Gastrocnemius medialis (tissue), 4 donors: Measurements from ENCODE around the gene DOCK4.

ENCODE experiments used
- POLR2A ChIP-seq, 2 donors: fragments of 450-650 bp; IDR thresholded peaks; one replicate each; pipeline ENCODE4 v1.6.1; 2017; ENCODE audit warnings: antibody characterized with exemption in 2 of 2, mild to moderate bottlenecking in 2 of 2, moderate library complexity in 2 of 2
- TF ChIP-seq, protein P1 (sequence below), 5 experiments: fragments of 450-650 bp in 3 of 5; fragments of 200-600 bp in 2 of 5; sonication (generic) in 2 of 5; IDR thresholded peaks in 4 of 5; conservative IDR thresholded peaks in 1 of 5; 1 replicate in 4 of 5; 2 replicates in 1 of 5; pipeline ENCODE4 v1.5.1; 2016 to 2019; ENCODE audit warnings: antibody characterized with exemption in 5 of 5, mild to moderate bottlenecking in 3 of 5, moderate library complexity in 3 of 5

DNA sequence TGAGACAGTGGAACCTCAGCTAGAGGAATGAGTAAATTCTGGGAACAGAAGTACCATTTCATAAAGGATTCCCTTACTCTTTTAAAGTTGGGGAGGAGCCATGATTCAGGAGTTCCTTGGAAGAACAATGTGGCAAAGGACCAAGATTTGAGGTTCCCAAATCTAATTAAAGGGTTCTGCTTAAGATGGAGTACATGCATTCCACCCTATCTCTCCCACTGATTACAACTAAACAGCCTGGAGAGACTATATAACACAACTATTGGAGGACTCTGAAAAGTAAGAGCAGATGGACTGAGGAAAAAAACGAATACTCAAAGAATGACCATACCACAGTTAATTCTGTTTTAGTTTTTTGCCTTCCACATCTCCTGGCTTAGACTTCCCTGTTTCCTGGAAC is 431.0 kb downstream of the DOCK4 start:
- TF ChIP-seq, protein P1, sequence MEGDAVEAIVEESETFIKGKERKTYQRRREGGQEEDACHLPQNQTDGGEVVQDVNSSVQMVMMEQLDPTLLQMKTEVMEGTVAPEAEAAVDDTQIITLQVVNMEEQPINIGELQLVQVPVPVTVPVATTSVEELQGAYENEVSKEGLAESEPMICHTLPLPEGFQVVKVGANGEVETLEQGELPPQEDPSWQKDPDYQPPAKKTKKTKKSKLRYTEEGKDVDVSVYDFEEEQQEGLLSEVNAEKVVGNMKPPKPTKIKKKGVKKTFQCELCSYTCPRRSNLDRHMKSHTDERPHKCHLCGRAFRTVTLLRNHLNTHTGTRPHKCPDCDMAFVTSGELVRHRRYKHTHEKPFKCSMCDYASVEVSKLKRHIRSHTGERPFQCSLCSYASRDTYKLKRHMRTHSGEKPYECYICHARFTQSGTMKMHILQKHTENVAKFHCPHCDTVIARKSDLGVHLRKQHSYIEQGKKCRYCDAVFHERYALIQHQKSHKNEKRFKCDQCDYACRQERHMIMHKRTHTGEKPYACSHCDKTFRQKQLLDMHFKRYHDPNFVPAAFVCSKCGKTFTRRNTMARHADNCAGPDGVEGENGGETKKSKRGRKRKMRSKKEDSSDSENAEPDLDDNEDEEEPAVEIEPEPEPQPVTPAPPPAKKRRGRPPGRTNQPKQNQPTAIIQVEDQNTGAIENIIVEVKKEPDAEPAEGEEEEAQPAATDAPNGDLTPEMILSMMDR (IDR thresholded peaks at IDR 0.05 in 4 of 5, conservative IDR thresholded peaks at IDR 0.05 in 1 of 5): no peak
- TF ChIP-seq POLR2A (IDR thresholded peaks at IDR 0.05): no peak
